ENCODE results near the gene MATN1.
A peak's percentile ranks its signal among the peaks of the same experiment; 100 is the strongest.

Gene MATN1

DNA sequence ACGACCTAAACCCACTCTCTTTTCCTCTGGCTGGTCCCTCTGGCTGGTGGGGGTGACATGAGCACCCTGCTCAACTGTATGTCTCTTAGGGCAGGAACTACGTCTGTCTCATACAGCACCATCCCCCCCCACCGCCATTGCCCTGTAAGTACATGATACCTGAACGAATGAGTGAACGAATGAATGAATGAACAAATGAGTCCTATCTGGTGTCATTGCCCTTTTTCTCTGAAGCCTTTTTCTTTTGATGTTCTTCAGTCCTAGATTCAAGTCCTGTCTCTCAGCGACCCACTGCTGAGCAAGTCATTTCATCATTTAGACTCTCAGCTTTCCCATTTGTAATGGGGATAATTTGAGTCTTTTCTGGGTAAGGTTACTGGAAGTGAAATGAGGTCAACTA is 10.8 kb downstream of the MATN1 start:
- Histone ChIP-seq H3K9ac (ENCODE audit: low read length in 5 of 5) (no peak overlapping the region), H3K9me3 (ENCODE audit: control insufficient read depth in 5 of 5, low read length in 5 of 5) (peaks cover 0 to 10% (median 6%) of the 10 kb centered on the region in 5 donors), H3K27me3 (ENCODE audit: control insufficient read depth in 5 of 5, insufficient read depth in 4 of 5, low read length in 5 of 5) (peaks cover 0 to 4% (median 0%) of the 10 kb centered on the region in 5 donors), H3K4me3 (ENCODE audit: low read depth in 1 of 5, low read length in 5 of 5) (no peak overlapping the region), H3K36me3 (ENCODE audit: control insufficient read depth in 5 of 5, insufficient read depth in 5 of 5, low read length in 5 of 5) (no peaks in the 10 kb centered on the region), H3K4me1 (ENCODE audit: control insufficient read depth in 5 of 5, insufficient read depth in 5 of 5, low read length in 5 of 5) (peaks cover 0 to 5% (median 4%) of the 10 kb centered on the region in 5 donors), H3K27ac (ENCODE audit: low read depth, low read length) (no peak overlapping the region)

GRCh38 chr1:30710407-30710806 is 13.0 kb downstream of the MATN1 start:
- H3K4me1 ChIP-seq (ENCODE audit: control insufficient read depth in 5 of 5, insufficient read depth in 5 of 5, low read length in 5 of 5): peaks cover 3 to 21% (median 6%) of the 10 kb centered on the region in 5 donors
- H3K27ac ChIP-seq (ENCODE audit: low read depth, low read length): no peak overlapping the region
- peaks cover 0 to 4% (median 3%) of the 10 kb centered on the region in 5 donors for H3K9me3 ChIP-seq (ENCODE audit: control insufficient read depth in 5 of 5, low read length in 5 of 5)
- H3K27me3 ChIP-seq (ENCODE audit: control insufficient read depth in 5 of 5, insufficient read depth in 4 of 5, low read length in 5 of 5): peaks cover 0 to 5% (median 0%) of the 10 kb centered on the region in 5 donors
- no peak overlapping the region for H3K4me3 ChIP-seq (ENCODE audit: low read depth in 1 of 5, low read length in 5 of 5)
- no peaks in the 10 kb centered on the region for H3K36me3 ChIP-seq (ENCODE audit: control insufficient read depth in 5 of 5, insufficient read depth in 5 of 5, low read length in 5 of 5)
- H3K9ac ChIP-seq (ENCODE audit: low read length in 5 of 5): no peak overlapping the region

DNA sequence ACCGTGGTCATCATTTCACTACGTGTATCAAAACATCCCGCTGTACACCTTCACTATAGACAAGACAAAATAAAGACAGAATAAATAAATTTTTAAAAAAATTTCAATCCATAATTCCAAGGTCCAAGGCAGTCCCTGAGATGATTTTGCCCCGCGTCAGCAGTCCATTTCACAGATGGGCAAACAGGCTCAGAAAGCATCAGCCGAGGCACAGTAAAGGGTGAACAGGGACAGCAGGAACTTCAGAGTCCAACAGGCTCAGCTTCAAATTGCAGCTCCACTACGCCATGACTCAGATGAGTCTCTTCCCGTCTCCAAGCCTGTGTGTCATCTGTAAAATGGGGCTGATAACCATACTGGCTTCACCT is 15.0 kb downstream of the MATN1 start:
- H3K4me1 ChIP-seq (ENCODE audit: control insufficient read depth in 5 of 5, insufficient read depth in 5 of 5, low read length in 5 of 5): peaks cover 6 to 39% (median 18%) of the 10 kb centered on the region in 5 donors
- no peak overlapping the region for H3K27ac ChIP-seq (ENCODE audit: low read depth, low read length)
- H3K4me3 ChIP-seq (ENCODE audit: low read depth in 1 of 5, low read length in 5 of 5): no peak overlapping the region
- H3K36me3 ChIP-seq (ENCODE audit: control insufficient read depth in 5 of 5, insufficient read depth in 5 of 5, low read length in 5 of 5): no peaks in the 10 kb centered on the region
- H3K9ac ChIP-seq (ENCODE audit: low read length in 5 of 5): no peak overlapping the region
- H3K27me3 ChIP-seq (ENCODE audit: control insufficient read depth in 5 of 5, insufficient read depth in 4 of 5, low read length in 5 of 5): peaks cover 0 to 5% (median 0%) of the 10 kb centered on the region in 5 donors
- H3K9me3 ChIP-seq (ENCODE audit: control insufficient read depth in 5 of 5, low read length in 5 of 5): no peaks in the 10 kb centered on the region

- no peak overlapping the region for H3K4me3 ChIP-seq (ENCODE audit: low read depth in 1 of 5, low read length in 5 of 5)
- H3K9me3 ChIP-seq (ENCODE audit: control insufficient read depth in 5 of 5, low read length in 5 of 5): no peaks in the 10 kb centered on the region
- H3K36me3 ChIP-seq (ENCODE audit: control insufficient read depth in 5 of 5, insufficient read depth in 5 of 5, low read length in 5 of 5): no peaks in the 10 kb centered on the region
- H3K9ac ChIP-seq (ENCODE audit: low read length in 5 of 5): no peak overlapping the region
- H3K4me1 ChIP-seq (ENCODE audit: control insufficient read depth in 5 of 5, insufficient read depth in 5 of 5, low read length in 5 of 5): peaks cover 6 to 39% (median 18%) of the 10 kb centered on the region in 5 donors
- H3K27ac ChIP-seq (ENCODE audit: low read depth, low read length): no peak overlapping the region
- H3K27me3 ChIP-seq (ENCODE audit: control insufficient read depth in 5 of 5, insufficient read depth in 4 of 5, low read length in 5 of 5): peaks cover 0 to 5% (median 0%) of the 10 kb centered on the region in 5 donors
Measured at GRCh38 chr1:30707412-30708360, 15.7 kb downstream of the MATN1 start.

DNA sequence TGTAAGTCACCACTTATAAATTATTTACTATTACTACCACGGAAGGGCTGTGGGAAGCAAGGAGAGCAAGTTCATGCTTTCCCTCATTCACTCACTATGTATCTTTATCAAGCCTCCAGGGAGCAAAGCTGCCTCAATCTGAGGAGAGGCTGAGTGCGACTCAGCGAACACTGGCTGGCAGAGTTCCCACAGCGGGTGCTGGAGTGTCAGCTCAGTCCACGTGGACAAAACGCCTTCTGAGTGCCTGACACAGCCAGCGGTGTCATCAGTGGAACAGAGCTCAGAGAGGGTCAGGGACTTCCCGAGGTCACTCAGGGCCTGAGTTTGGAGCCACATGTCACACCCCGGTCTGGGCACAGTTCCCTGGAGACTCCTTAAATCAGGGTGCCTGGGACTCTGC is 16.9 kb downstream of the MATN1 start:
- Histone ChIP-seq H3K9me3 (ENCODE audit: control insufficient read depth in 5 of 5, low read length in 5 of 5) (no peaks in the 10 kb centered on the region), H3K27ac (ENCODE audit: low read depth, low read length) (no peak overlapping the region), H3K4me1 (ENCODE audit: control insufficient read depth in 5 of 5, insufficient read depth in 5 of 5, low read length in 5 of 5) (peaks cover 6 to 39% (median 18%) of the 10 kb centered on the region in 5 donors), H3K4me3 (ENCODE audit: low read depth in 1 of 5, low read length in 5 of 5) (no peak overlapping the region), H3K9ac (ENCODE audit: low read length in 5 of 5) (no peak overlapping the region), H3K36me3 (ENCODE audit: control insufficient read depth in 5 of 5, insufficient read depth in 5 of 5, low read length in 5 of 5) (no peaks in the 10 kb centered on the region), H3K27me3 (ENCODE audit: control insufficient read depth in 5 of 5, insufficient read depth in 4 of 5, low read length in 5 of 5) (peaks cover 0 to 5% (median 0%) of the 10 kb centered on the region in 5 donors)

- no peaks in the 10 kb centered on the region for H3K9me3 ChIP-seq (ENCODE audit: control insufficient read depth in 5 of 5, low read length in 5 of 5)
- H3K9ac ChIP-seq (ENCODE audit: low read length in 5 of 5): no peak overlapping the region
- H3K36me3 ChIP-seq (ENCODE audit: control insufficient read depth in 5 of 5, insufficient read depth in 5 of 5, low read length in 5 of 5): no peaks in the 10 kb centered on the region
- H3K27ac ChIP-seq (ENCODE audit: low read depth, low read length): no peak overlapping the region
- H3K4me1 ChIP-seq (ENCODE audit: control insufficient read depth in 5 of 5, insufficient read depth in 5 of 5, low read length in 5 of 5): peaks cover 6 to 48% (median 22%) of the 10 kb centered on the region in 5 donors
- H3K4me3 ChIP-seq (ENCODE audit: low read depth in 1 of 5, low read length in 5 of 5): no peak overlapping the region
- H3K27me3 ChIP-seq (ENCODE audit: control insufficient read depth in 5 of 5, insufficient read depth in 4 of 5, low read length in 5 of 5): peaks cover 0 to 5% (median 0%) of the 10 kb centered on the region in 5 donors
Measured at GRCh38 chr1:30705698-30706097, 17.7 kb downstream of the MATN1 start.

DNA sequence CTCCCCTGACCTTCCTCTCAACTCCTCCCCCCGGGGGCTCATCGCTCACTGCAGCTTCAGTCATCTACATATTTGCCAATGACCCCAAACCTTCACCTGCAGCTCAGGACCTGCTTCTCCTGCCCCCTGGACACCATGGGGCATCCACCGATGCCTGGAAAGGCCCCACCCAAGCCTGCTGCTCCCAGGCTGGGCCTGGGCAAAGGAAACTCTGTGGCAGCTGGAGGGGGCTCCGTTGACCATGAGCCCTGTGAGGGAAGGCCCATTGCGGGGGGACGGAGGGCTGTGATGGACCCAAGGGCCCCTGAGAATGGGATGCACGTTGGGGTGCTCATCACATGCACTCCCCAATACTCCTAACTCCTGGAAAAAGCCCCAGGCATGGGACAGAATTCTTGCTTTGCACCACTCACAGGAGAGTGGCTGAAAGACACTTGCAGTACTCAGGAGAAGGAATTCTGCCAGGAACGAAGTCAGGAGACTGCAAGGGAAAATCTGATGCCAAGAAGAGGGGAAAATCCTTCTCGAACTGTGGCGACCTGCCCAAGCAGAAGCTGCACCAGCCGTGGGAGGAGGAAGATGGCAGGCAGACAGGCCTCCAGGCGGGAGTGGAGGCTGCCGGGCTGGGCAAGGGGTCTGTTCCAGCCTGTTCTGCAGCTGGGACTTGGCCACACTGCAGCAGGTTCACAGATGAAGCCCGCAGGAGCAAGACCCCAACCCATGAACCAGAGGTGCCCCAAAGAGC is 18.4 kb downstream of the MATN1 start:
- Histone ChIP-seq H3K4me3 (ENCODE audit: low read depth in 1 of 5, low read length in 5 of 5) (no peak overlapping the region), H3K9ac (ENCODE audit: low read length in 5 of 5) (peak overlapping the region in 1 of 5 donors; percentile 38), H3K9me3 (ENCODE audit: control insufficient read depth in 5 of 5, low read length in 5 of 5) (no peaks in the 10 kb centered on the region), H3K27me3 (ENCODE audit: control insufficient read depth in 5 of 5, insufficient read depth in 4 of 5, low read length in 5 of 5) (peaks cover 0 to 5% (median 0%) of the 10 kb centered on the region in 5 donors), H3K27ac (ENCODE audit: low read depth, low read length) (no peak overlapping the region), H3K36me3 (ENCODE audit: control insufficient read depth in 5 of 5, insufficient read depth in 5 of 5, low read length in 5 of 5) (no peaks in the 10 kb centered on the region), H3K4me1 (ENCODE audit: control insufficient read depth in 5 of 5, insufficient read depth in 5 of 5, low read length in 5 of 5) (peaks cover 6 to 54% (median 26%) of the 10 kb centered on the region in 5 donors)

GRCh38 chr1:30704271-30704670 is 19.1 kb downstream of the MATN1 start:
- H3K27ac ChIP-seq (ENCODE audit: low read depth, low read length): no peak overlapping the region
- H3K4me1 ChIP-seq (ENCODE audit: control insufficient read depth in 5 of 5, insufficient read depth in 5 of 5, low read length in 5 of 5): peaks cover 6 to 56% (median 26%) of the 10 kb centered on the region in 5 donors
- H3K4me3 ChIP-seq (ENCODE audit: low read depth in 1 of 5, low read length in 5 of 5): no peak overlapping the region
- peaks cover 0 to 5% (median 0%) of the 10 kb centered on the region in 5 donors for H3K27me3 ChIP-seq (ENCODE audit: control insufficient read depth in 5 of 5, insufficient read depth in 4 of 5, low read length in 5 of 5)
- no peaks in the 10 kb centered on the region for H3K9me3 ChIP-seq (ENCODE audit: control insufficient read depth in 5 of 5, low read length in 5 of 5)
- peak overlapping the region in 1 of 5 donors; percentile 38 for H3K9ac ChIP-seq (ENCODE audit: low read length in 5 of 5)
- H3K36me3 ChIP-seq (ENCODE audit: control insufficient read depth in 5 of 5, insufficient read depth in 5 of 5, low read length in 5 of 5): no peaks in the 10 kb centered on the region

DNA sequence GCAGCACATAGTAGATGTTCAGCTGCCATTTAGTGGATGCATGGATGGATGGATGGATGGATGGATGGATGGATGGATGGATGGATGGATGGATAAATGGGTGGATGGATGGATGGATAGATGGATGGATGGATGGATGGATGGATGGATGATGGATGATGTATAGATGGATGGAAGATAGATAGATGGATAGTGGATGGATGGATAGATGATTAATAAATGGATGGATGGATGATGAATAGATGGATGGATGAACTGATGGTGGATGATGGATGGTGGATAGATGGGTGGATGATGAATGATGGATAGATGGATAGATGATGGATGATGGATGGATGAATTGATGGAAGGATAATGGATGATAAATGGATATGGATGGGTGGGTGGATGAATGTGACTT is 20.6 kb downstream of the MATN1 start:
- no peaks in the 10 kb centered on the region for H3K36me3 ChIP-seq (ENCODE audit: control insufficient read depth in 5 of 5, insufficient read depth in 5 of 5, low read length in 5 of 5)
- no peak overlapping the region for H3K27ac ChIP-seq (ENCODE audit: low read depth, low read length)
- no peak overlapping the region for H3K4me3 ChIP-seq (ENCODE audit: low read depth in 1 of 5, low read length in 5 of 5)
- H3K27me3 ChIP-seq (ENCODE audit: control insufficient read depth in 5 of 5, insufficient read depth in 4 of 5, low read length in 5 of 5): peaks cover 0 to 4% (median 0%) of the 10 kb centered on the region in 5 donors
- H3K9ac ChIP-seq (ENCODE audit: low read length in 5 of 5): no peak overlapping the region
- H3K4me1 ChIP-seq (ENCODE audit: control insufficient read depth in 5 of 5, insufficient read depth in 5 of 5, low read length in 5 of 5): peaks cover 6 to 67% (median 33%) of the 10 kb centered on the region in 5 donors
- no peaks in the 10 kb centered on the region for H3K9me3 ChIP-seq (ENCODE audit: control insufficient read depth in 5 of 5, low read length in 5 of 5)

DNA sequence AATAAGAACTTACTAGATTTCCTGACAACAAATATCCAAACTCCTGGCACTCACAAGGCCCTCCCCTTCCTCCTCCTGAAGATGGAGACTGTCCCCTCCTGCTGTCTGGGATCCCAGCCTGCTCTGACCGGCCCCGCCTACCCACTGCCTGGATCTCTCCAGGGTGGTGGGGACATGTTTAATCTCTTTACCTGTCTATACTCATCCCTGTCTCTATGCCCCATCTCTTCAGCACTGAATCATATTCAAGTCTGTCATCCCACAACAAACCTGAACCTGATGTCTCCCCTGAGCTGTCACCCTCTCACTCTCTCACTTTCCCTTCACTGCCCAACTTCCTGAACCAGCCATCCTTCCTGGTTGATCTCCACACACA is 22.1 kb downstream of the MATN1 start:
- Histone ChIP-seq H3K4me1 (ENCODE audit: control insufficient read depth in 5 of 5, insufficient read depth in 5 of 5, low read length in 5 of 5) (peaks cover 3 to 63% (median 32%) of the 10 kb centered on the region in 5 donors), H3K27ac (ENCODE audit: low read depth, low read length) (no peak overlapping the region), H3K4me3 (ENCODE audit: low read depth in 1 of 5, low read length in 5 of 5) (no peak overlapping the region), H3K9ac (ENCODE audit: low read length in 5 of 5) (no peak overlapping the region), H3K27me3 (ENCODE audit: control insufficient read depth in 5 of 5, insufficient read depth in 4 of 5, low read length in 5 of 5) (no peaks in the 10 kb centered on the region), H3K9me3 (ENCODE audit: control insufficient read depth in 5 of 5, low read length in 5 of 5) (no peaks in the 10 kb centered on the region), H3K36me3 (ENCODE audit: control insufficient read depth in 5 of 5, insufficient read depth in 5 of 5, low read length in 5 of 5) (no peaks in the 10 kb centered on the region)
